DND-41 (cell line): ENCODE measurements around the gene CSRP2.

Source experiments
- ATAC-seq: fragments of 200-7000 bp; cut with Tn5 transposase; 3 replicates; pipeline ENCODE4 v1.9.1; 2021; ENCODE audit warnings: low read depth; ENCODE audit not compliant: insufficient read depth
- DNase-seq: peaks from one replicate; pipeline ENCODE4 v3.0.0-alpha.2; 2020
- H2AFZ ChIP-seq: 2 replicates; pipeline ENCODE4 v1.6.0; 2012; ENCODE audit warnings: low read depth, low read length
- H3K27ac ChIP-seq: 2 replicates; pipeline ENCODE4 v1.5.1; 2012; ENCODE audit warnings: low read length, inconsistent platforms
- H3K27me3 ChIP-seq: fragments of 200-600 bp; sonication (generic); 2 replicates; pipeline ENCODE4 v1.6.0; 2012; ENCODE audit warnings: low read length, mild to moderate bottlenecking, inconsistent platforms; ENCODE audit not compliant: insufficient read depth, poor library complexity
- H3K36me3 ChIP-seq: 2 replicates; pipeline ENCODE4 v1.5.1; 2012; ENCODE audit warnings: low read length, inconsistent platforms; ENCODE audit not compliant: insufficient read depth
- H3K4me1 ChIP-seq: 2 replicates; pipeline ENCODE4 v1.5.1; 2012; ENCODE audit warnings: mild to moderate bottlenecking, low read length; ENCODE audit not compliant: insufficient read depth
- H3K4me2 ChIP-seq: 2 replicates; pipeline ENCODE4 v1.6.0; 2012; ENCODE audit warnings: mild to moderate bottlenecking, moderate library complexity, low read length, inconsistent platforms; ENCODE audit not compliant: insufficient read depth
- H3K4me3 ChIP-seq, 2 experiments: fragments of 200-600 bp in 1 of 2; shearing (Covaris generic) in 1 of 2; 2 replicates each; pipeline ENCODE4 v1.5.1; 2012 to 2016; ENCODE audit warnings: inconsistent platforms in 2 of 2, low read length in 2 of 2, mild to moderate bottlenecking in 2 of 2, low read depth in 1 of 2, moderate library complexity in 1 of 2
- H3K79me2 ChIP-seq: 2 replicates; pipeline ENCODE4 v1.6.0; 2012; ENCODE audit warnings: low read length, inconsistent platforms; ENCODE audit not compliant: insufficient read depth
- H3K9ac ChIP-seq: 2 replicates; pipeline ENCODE4 v1.6.0; 2012; ENCODE audit warnings: low read depth, mild to moderate bottlenecking, inconsistent platforms, low read length, moderate library complexity
- H3K9me3 ChIP-seq: 2 replicates; pipeline ENCODE4 v1.5.1; 2012; ENCODE audit warnings: low read length, moderate library complexity, mild to moderate bottlenecking, inconsistent platforms; ENCODE audit not compliant: insufficient read depth, severe bottlenecking
- H4K20me1 ChIP-seq: 2 replicates; pipeline ENCODE4 v1.6.0; 2012; ENCODE audit warnings: low read length; ENCODE audit not compliant: insufficient read depth
- CTCF ChIP-seq: IDR thresholded peaks from 2 replicates; pipeline ENCODE4 v1.5.1; 2012; ENCODE audit warnings: borderline replicate concordance, low read length, moderate library complexity, mild to moderate bottlenecking; ENCODE audit not compliant: poor library complexity, severe bottlenecking; ENCODE audit errors: extremely low read depth
- EZH2 ChIP-seq: IDR thresholded peaks from 3 replicates; pipeline ENCODE4 v1.6.1; 2012; ENCODE audit warnings: borderline replicate concordance, low read depth, mild to moderate bottlenecking, moderate library complexity, low read length, inconsistent platforms; ENCODE audit not compliant: severe bottlenecking

Gene CSRP2

GRCh38 chr12:76836633-76837032, 42.2 kb downstream of the CSRP2 start:
- no peaks in the 10 kb centered on the region for H3K79me2 ChIP-seq
- H2AFZ ChIP-seq, result no peak overlapping the region
- H3K4me1 ChIP-seq, result no peaks in the 10 kb centered on the region
- H3K4me3 ChIP-seq, result no peak overlapping the region
- no peak overlapping the region for H3K27ac ChIP-seq
- H3K4me2 ChIP-seq, result no peak overlapping the region
- TF ChIP-seq EZH2, result no peak
- no peak for TF ChIP-seq CTCF
- ATAC-seq, result no peak
- no peaks in the 10 kb centered on the region for H3K27me3 ChIP-seq
- peaks cover 3% of the 10 kb centered on the region for H3K36me3 ChIP-seq
- DNase-seq, result no peak
- H4K20me1 ChIP-seq, result no peaks in the 10 kb centered on the region
- H3K9ac ChIP-seq, result no peak overlapping the region
- H3K9me3 ChIP-seq, result peaks cover 2% of the 10 kb centered on the region

GRCh38 chr12:76830436-76830835, 48.4 kb downstream of the CSRP2 start:
- Histone ChIP-seq H3K27ac (no peak overlapping the region), H3K27me3 (no peaks in the 10 kb centered on the region), H3K36me3 (peaks cover 27% of the 10 kb centered on the region), H3K4me1 (no peaks in the 10 kb centered on the region), H2AFZ (no peak overlapping the region), H3K4me3 (no peak overlapping the region), H4K20me1 (no peaks in the 10 kb centered on the region), H3K4me2 (no peak overlapping the region), H3K79me2 (no peaks in the 10 kb centered on the region), H3K9ac (no peak overlapping the region), H3K9me3 (peaks cover 2% of the 10 kb centered on the region)
- TF ChIP-seq EZH2 (no peak), CTCF (no peak)
- DNase-seq (no peak), ATAC-seq (no peak)

DNA sequence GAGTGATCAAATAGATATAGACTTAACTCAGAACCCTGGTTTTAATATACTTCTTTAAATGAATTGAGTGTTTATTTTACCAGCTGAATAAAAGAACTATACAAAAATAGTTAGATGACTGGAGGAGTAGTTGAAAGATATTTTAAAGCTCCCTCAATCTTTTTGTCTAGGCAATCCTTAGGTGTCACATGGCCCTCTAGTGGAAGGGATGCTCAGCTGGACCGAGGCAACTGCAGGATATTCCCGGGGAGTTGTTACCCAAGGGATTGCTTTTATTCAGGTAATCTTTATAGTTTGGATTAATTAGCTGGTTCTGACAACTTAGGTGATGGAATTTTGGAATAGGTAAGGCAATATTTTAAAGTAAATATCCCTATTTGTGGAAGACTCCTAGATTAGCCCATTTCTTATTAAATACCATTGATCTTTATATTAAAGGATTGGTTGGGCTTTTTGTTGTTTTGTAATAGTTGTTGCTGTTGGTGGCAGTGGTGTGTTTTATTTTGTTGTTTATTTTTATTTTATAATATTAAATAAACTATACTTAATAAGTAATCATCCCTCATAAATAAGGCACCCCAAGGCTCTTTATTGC, 57.8 kb downstream of the CSRP2 start:
- TF ChIP-seq EZH2 (no peak), CTCF (peak; percentile 50)
- Histone ChIP-seq H2AFZ (no peak overlapping the region), H4K20me1 (no peaks in the 10 kb centered on the region), H3K79me2 (no peaks in the 10 kb centered on the region), H3K4me1 (no peaks in the 10 kb centered on the region), H3K4me3 (no peak overlapping the region), H3K4me2 (no peak overlapping the region), H3K36me3 (peaks cover 13% of the 10 kb centered on the region; the same call in 1 of the 2 replicates), H3K27me3 (no peaks in the 10 kb centered on the region), H3K9ac (no peak overlapping the region), H3K9me3 (no peaks in the 10 kb centered on the region), H3K27ac (no peak overlapping the region)
- ATAC-seq (no peak), DNase-seq (no peak)

GRCh38 chr12:76813972-76814371, 64.8 kb downstream of the CSRP2 start:
- Histone ChIP-seq H3K4me2 (no peak overlapping the region), H3K9ac (no peak overlapping the region), H3K36me3 (peaks cover 37% of the 10 kb centered on the region; the same call in 1 of the 2 replicates), H2AFZ (no peak overlapping the region), H3K27me3 (no peaks in the 10 kb centered on the region), H3K4me3 (no peak overlapping the region), H3K9me3 (no peaks in the 10 kb centered on the region), H3K4me1 (no peaks in the 10 kb centered on the region), H3K79me2 (no peaks in the 10 kb centered on the region), H4K20me1 (no peaks in the 10 kb centered on the region), H3K27ac (no peak overlapping the region)
- DNase-seq, result no peak
- no peak for ATAC-seq
- TF ChIP-seq CTCF (no peak), EZH2 (no peak)
